CD4-positive, alpha-beta T cell treated with Interleukin-15 for 4 hours (primary cell): ENCODE data around the gene NDUFAF3.

ENCODE experiments used
- DNase-seq: peaks from one replicate; pipeline ENCODE4 v3.0.0-alpha.2; 2020; ENCODE audit warnings: low spot score

The NDUFAF3 gene

DNA sequence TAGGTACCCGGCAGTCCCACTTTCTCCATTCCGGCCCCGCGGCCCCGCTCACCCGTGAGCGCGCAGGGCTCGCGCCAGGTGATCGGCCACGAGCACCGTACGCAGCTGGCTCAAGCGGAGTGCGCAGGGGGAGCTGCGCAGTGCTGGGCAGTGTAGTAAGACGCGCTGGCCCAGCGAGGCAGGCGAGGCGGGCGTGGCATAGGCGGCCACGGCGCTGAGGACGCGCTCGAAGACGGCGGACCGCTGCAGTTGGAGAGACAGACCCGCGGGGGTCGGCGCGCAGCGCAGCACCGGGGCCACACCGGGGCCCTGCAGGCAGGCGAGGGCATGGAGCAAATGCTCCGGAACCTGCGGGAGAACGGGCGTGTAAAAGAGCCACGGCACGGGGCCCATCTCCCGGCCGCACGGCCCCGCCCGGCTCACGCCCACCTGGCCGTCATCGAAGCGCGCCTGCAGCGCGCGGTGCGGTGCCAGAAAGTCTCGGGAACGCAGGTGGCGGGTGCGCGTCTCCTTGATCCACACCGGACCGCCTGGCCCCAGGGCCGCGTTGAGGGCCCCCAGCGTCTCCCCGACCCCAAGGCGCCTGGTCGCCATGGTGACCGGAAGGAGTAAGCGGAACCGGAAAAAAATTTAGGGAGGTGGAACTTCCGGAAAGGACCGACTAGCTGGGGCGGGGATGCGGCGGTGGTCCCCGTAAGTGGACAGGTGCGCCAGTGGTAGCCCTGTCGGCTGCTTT lies 3.8 kb upstream of the NDUFAF3 start, which contains the start of gene DALRD3:
DALRD3 (minus strand) TSS at position 610 of the 736 bp plus-strand sequence; CDS start at position 594, 16 bp downstream.
- DNase-seq: peak; percentile 56

- DNase-seq: no peak
Measured at GRCh38 chr3:49018707-49019006, 3.3 kb upstream of the NDUFAF3 start.

- no peak for DNase-seq
Measured at GRCh38 chr3:49019941-49020329, 2.0 kb upstream of the NDUFAF3 start.

DNA sequence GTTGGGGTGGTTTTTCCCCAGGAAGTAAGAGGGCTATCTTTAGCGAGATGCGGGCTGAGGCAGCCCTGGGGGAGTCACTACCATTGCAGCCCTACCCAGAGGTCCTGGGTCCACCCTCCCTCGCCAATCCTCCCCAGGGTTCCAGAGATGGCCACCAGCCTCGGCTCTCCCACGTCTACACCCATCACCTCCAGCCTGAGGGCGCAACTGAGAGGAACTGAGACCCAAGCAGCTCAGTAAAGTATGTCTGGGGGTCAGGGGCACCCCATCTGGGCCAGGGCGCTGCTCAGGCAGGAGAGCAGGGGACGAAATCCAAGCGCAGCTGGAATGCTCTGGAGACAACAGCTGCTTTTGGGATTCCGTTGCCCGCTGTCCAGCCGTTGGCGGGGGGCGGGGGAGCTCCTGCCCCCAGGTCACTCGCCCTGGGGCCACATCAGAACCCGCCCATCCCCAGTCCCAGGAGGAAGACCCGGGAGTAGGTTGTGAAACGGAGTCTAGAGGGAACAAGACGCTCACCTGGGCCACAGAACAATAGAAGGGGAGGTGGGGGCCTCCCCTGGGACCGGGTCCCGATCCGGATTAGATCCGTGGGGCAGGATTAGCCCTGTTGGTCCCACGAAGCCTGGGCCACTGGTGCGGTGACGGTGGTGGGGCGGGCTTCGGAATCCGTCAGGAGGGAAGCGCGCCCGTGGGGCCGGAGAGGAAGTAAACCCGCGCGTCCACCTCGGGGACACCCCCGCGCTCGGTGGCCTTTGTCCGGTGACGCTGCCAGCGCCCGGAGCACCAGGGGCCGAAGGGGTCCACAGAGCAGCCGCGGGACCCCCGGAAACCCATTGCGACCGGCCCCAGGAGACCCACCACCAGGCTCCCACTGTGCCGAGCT lies 1.4 kb upstream of the NDUFAF3 start:
- no peak for DNase-seq

GRCh38 chr3:49021213-49021812 lies 608 bp upstream of the NDUFAF3 start:
- peak; percentile 99 for DNase-seq

GRCh38 chr3:49022688-49023171 lies 809 bp downstream of the NDUFAF3 start:
- DNase-seq: no peak

- DNase-seq: no peak
Measured at GRCh38 chr3:49023775-49024174, 1.9 kb downstream of the NDUFAF3 start.

GRCh38 chr3:49024449-49024848 lies 2.5 kb downstream of the NDUFAF3 start:
- no peak for DNase-seq

- DNase-seq: no peak
Measured at GRCh38 chr3:49025005-49025792, 3.3 kb downstream of the NDUFAF3 start.

- DNase-seq: no peak
Measured at GRCh38 chr3:49025793-49026520, 4.0 kb downstream of the NDUFAF3 start.

GRCh38 chr3:49026536-49026935 lies 4.6 kb downstream of the NDUFAF3 start:
- no peak for DNase-seq

- DNase-seq: no peak
Measured at GRCh38 chr3:49027634-49028033, 5.7 kb downstream of the NDUFAF3 start.

DNA sequence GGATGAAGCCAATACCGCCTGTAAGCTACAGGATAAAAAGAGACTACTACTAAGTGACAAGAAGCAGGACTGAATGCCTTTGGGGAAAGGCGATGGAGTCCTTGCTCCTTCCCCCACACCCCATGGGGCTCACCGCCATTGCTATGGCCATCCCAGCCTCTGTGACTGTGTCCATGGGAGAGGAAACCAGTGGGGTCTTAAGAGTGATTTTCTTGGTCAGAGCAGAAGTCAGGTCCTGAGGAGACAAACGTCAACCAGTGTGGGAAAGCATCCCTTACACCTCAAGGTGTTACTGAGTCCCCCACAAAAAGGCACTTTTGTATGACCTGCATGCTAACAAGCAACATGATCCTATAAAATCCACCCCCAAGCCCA lies 6.4 kb downstream of the NDUFAF3 start:
- no peak for DNase-seq

DNA sequence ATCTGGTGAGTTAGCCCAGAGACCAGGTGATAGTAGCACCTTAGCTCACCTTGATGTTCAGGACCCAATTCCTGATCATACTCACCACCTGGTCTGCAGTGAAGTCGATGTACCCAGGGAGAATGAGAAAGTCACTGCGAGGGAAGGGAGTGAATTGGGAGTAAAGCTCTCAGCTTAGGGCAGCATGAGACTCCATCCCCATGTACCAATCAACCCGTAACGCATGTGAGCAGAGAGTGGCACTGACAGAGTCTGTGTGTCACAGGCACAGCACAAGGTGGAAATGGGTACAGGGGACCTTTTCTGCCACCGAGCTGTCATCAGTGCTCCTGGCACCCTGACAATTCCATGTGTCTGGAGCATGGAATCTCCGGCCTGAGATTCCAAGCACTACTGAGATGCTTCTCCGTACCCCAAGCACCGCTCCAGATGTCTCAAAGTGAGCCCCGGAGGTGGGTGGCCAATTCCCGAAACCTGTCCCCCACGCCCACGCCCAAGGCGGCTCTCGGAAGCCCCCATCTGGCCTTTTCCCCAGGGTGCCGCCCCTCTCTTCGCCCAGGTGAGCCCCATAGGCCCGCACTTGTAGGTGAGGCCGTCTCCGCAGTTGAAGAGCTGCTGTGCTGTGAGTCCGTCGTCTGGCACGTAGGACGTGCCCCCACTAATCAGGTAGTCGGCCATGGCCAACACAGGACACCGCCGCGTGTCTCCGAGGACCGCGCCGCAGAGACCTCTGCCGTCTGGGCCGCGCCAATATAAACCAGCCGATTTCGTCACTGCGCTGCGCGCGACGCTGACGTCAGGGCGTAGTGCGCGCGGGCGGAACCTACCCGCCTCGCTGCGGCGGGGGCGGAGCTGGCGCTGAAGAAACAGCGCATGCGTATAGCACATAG lies 7.0 kb downstream of the NDUFAF3 start, which contains the start of gene IMPDH2:
IMPDH2 (minus strand) TSS at position 726 of the 890 bp plus-strand sequence; CDS start at position 678, 48 bp downstream.
- DNase-seq: peak; percentile 94

- DNase-seq: no peak
Measured at GRCh38 chr3:49029563-49029884, 7.6 kb downstream of the NDUFAF3 start.

- no peak for DNase-seq
Measured at GRCh38 chr3:49030321-49030720, 8.4 kb downstream of the NDUFAF3 start.

- no peak for DNase-seq
Measured at GRCh38 chr3:49032646-49033304, 10.9 kb downstream of the NDUFAF3 start.

- no peak for DNase-seq
Measured at GRCh38 chr3:49034650-49035049, 12.7 kb downstream of the NDUFAF3 start.

GRCh38 chr3:49035281-49035680 lies 13.4 kb downstream of the NDUFAF3 start:
- no peak for DNase-seq

DNA sequence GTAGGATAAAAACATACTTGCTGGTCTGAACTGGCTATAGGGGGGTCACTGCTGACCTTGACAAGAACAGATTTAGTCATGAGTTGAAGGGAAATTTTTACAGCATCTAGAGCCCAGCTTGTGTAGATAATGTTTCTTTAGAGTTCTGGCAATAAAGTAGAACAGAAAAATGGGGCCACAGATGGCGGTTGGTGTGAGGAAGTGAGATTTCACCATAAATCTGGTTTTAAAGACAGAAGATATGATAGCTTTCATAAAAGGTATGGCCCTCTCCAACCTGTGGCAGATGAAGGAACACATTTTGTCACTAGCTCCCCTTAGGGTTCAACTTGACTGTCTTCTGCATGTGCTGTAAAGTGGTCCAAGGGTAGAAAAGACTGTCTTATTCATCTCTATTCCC lies 31.6 kb downstream of the NDUFAF3 start:
- no peak for DNase-seq
